ENCODE results near the gene CRNN.

Gene CRNN

GRCh38 chr1:152442301-152442700 lies 28.2 kb upstream of the CRNN start:
- TF ChIP-seq, protein P1, sequence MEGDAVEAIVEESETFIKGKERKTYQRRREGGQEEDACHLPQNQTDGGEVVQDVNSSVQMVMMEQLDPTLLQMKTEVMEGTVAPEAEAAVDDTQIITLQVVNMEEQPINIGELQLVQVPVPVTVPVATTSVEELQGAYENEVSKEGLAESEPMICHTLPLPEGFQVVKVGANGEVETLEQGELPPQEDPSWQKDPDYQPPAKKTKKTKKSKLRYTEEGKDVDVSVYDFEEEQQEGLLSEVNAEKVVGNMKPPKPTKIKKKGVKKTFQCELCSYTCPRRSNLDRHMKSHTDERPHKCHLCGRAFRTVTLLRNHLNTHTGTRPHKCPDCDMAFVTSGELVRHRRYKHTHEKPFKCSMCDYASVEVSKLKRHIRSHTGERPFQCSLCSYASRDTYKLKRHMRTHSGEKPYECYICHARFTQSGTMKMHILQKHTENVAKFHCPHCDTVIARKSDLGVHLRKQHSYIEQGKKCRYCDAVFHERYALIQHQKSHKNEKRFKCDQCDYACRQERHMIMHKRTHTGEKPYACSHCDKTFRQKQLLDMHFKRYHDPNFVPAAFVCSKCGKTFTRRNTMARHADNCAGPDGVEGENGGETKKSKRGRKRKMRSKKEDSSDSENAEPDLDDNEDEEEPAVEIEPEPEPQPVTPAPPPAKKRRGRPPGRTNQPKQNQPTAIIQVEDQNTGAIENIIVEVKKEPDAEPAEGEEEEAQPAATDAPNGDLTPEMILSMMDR (conservative IDR thresholded peaks at IDR 0.05), result no peak

GRCh38 chr1:152441756-152442155 lies 27.7 kb upstream of the CRNN start:
- peak overlapping the region; percentile 61; the same call in 1 of the 2 replicates for H3K27ac ChIP-seq
- TF ChIP-seq, protein P1 (conservative IDR thresholded peaks at IDR 0.05), result no peak

More at GRCh38 chr1:152442301-152442700, 28.2 kb upstream of the CRNN start:
- peak overlapping the region; percentile 61 for H3K27ac ChIP-seq

- TF ChIP-seq, protein P1 (conservative IDR thresholded peaks at IDR 0.05), result peak; percentile 94
- peak overlapping the region; percentile 61; the same call in 1 of the 2 replicates for H3K27ac ChIP-seq
Observed at GRCh38 chr1:152440635-152441471, 26.8 kb upstream of the CRNN start.

- TF ChIP-seq, protein P1 (conservative IDR thresholded peaks at IDR 0.05), result no peak
Observed at GRCh38 chr1:152436593-152437496, 22.8 kb upstream of the CRNN start.

DNA sequence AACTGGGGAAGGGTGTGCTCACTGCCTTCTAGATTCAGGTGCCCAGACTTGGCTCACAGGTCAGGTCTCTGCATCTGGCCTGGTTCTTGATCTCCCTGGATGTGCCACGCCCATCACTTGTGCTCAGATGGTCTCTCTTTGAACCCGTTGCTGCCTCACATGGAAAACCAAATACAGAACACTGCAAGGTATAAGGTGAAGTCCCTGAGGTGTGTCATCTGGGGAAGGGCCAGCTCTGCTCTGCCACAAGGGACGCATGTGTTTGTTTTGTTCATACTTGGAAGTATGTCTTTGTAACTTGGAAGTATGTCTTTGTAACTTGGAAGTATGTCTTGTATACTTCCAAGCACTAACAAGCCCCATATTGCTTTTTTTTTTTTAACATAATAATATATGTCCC lies 13.4 kb upstream of the CRNN start:
- TF ChIP-seq, protein P1 (conservative IDR thresholded peaks at IDR 0.05), result no peak
- H3K27ac ChIP-seq, result no peak overlapping the region

More at GRCh38 chr1:152436593-152437496, 22.8 kb upstream of the CRNN start:
- H3K27ac ChIP-seq, result no peak overlapping the region

DNA sequence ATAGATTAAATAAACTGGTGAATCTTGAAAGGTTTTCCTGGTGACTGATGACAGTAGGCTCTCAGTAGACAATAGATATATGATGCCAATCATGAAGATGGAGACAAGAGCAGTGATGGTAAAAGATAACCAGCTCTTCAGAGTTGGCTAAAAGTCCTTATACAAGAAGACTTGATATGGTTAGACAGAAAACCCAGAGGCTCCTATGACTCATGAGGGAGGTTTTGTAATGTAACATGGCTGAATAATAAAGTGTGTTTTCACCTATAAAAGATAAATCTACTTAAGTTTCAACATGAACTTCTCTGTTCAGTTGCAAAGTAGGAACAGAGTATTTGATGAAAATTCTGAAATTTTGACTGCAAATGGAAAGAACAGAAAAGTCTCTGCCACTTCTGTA lies 12.7 kb upstream of the CRNN start:
- TF ChIP-seq, protein P1 (conservative IDR thresholded peaks at IDR 0.05), result no peak
- no peak overlapping the region for H3K27ac ChIP-seq

GRCh38 chr1:152419917-152420316 lies 5.9 kb upstream of the CRNN start:
- H3K27ac ChIP-seq, result no peak overlapping the region
- TF ChIP-seq, protein P1 (conservative IDR thresholded peaks at IDR 0.05), result no peak
